ENCODE measurements around the gene RNF113B. TPM values are rescaled to one million over a fixed set of nuclear protein-coding genes. Genes with fewer than 3 reads are reported as not detected.

RNF113B gene
- total and polyA plus RNA-seq, 2 of the 13 experiments (the other 11 are each of a cell fraction or from before 2014, with no cell fraction given): not detected

GRCh38 chr13:98173431-98174152 lies 3.5 kb downstream of the RNF113B start (continued):
- TF ChIP-seq KLF11 (CRISPR knock-in tag; IDR thresholded peaks at IDR 0.05): no peak
- TF ChIP-seq ZNF878 (CRISPR knock-in tag; IDR thresholded peaks at IDR 0.05): no peak
- TF ChIP-seq ZNF136 (CRISPR knock-in tag; IDR thresholded peaks at IDR 0.05; ENCODE audit: low read depth): peak; percentile 26; the same call in 1 of the 2 replicates
- no peak for TF ChIP-seq ZNF83 (CRISPR knock-in tag; IDR thresholded peaks at IDR 0.05; ENCODE audit: borderline replicate concordance)
- TF ChIP-seq ZNF691 (CRISPR knock-in tag; IDR thresholded peaks at IDR 0.05; ENCODE audit: borderline replicate concordance, low read depth): no peak
- TF ChIP-seq ZNF451 (CRISPR knock-in tag; IDR thresholded peaks at IDR 0.05): no peak
- no peak for TF ChIP-seq MEIS1 (CRISPR knock-in tag; IDR thresholded peaks at IDR 0.05; ENCODE audit: borderline replicate concordance)
- TF ChIP-seq NPAS2 (CRISPR knock-in tag; IDR thresholded peaks at IDR 0.05; ENCODE audit: borderline replicate concordance): no peak
- no peak for TF ChIP-seq ZBTB10 (CRISPR knock-in tag; IDR thresholded peaks at IDR 0.05; ENCODE audit: borderline replicate concordance)
- no peak for TF ChIP-seq ZNF496 (CRISPR knock-in tag; IDR thresholded peaks at IDR 0.05; ENCODE audit: insufficient replicate concordance)
- TF ChIP-seq NFE2L2 (IDR thresholded peaks at IDR 0.05; ENCODE audit: low read length): no peak
- no peak for TF ChIP-seq HMGXB4 (CRISPR knock-in tag; IDR thresholded peaks at IDR 0.05; ENCODE audit: borderline replicate concordance in 1 of 2, low read depth in 1 of 2)
- TF ChIP-seq ASH2L (IDR thresholded peaks at IDR 0.05; ENCODE audit: insufficient read length, low read depth, low read length): no peak
- TF ChIP-seq ZNF782 (CRISPR knock-in tag; IDR thresholded peaks at IDR 0.05; ENCODE audit: borderline replicate concordance): no peak
- TF ChIP-seq CSRNP2 (CRISPR knock-in tag; conservative IDR thresholded peaks at IDR 0.05; ENCODE audit: low read depth): no peak
- no peak for TF ChIP-seq ZNF513 (CRISPR knock-in tag; conservative IDR thresholded peaks at IDR 0.05)
- TF ChIP-seq ZBTB21 (CRISPR knock-in tag; IDR thresholded peaks at IDR 0.05): no peak
- TF ChIP-seq MED1 (CRISPR knock-in tag; IDR thresholded peaks at IDR 0.05): peak; percentile 92
- no peak for TF ChIP-seq THAP8 (CRISPR knock-in tag; IDR thresholded peaks at IDR 0.05; ENCODE audit: borderline replicate concordance)
